GM21529 (cell line): Measurements from ENCODE around the gene KRTAP20-1.

Experiments
- ATAC-seq: cut with Tn5 transposase; IDR thresholded peaks from one replicate; pipeline ENCODE4 v1.9.1; 2021; ENCODE audit not compliant: unreplicated experiment

KRTAP20-1 gene

GRCh38 chr21:30616125-30616524 lies at the start of gene KRTAP20-1:
Gene KRTAP20-1, plus strand, starts transcription at chr21:30616425. Its CDS starts 30 bp downstream, at chr21:30616455.
- no peak for ATAC-seq

GRCh38 chr21:30567617-30568016 lies 48.6 kb upstream of the KRTAP20-1 start:
- no peak for ATAC-seq

- no peak for ATAC-seq
Observed at GRCh38 chr21:30577766-30578165, 38.5 kb upstream of the KRTAP20-1 start.

GRCh38 chr21:30579346-30579745 lies 36.9 kb upstream of the KRTAP20-1 start:
- ATAC-seq: no peak

- ATAC-seq: no peak
Observed at GRCh38 chr21:30580132-30580531, 36.1 kb upstream of the KRTAP20-1 start.

DNA sequence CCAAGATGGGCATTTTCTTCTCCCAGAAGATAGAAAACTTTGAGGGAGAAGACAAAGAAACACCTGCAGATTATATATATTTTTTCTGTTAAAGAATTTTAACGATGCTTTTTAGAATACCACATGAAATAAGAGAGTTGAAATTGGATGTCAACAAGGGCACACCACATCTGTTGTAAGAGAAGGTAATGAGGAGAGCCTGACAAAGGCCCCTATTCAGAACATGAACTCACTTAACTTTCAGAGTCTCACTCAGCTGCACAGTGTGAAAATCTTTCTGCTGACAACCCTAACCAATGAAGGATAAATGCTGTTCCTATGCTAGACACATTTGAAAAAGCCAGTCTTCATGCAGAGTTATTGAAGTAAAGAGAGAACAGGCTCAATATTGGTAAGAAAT lies 33.4 kb upstream of the KRTAP20-1 start:
- ATAC-seq: no peak

GRCh38 chr21:30590297-30590696 lies 25.9 kb upstream of the KRTAP20-1 start, which contains the start of gene KRTAP22-2:
Gene KRTAP22-2, minus strand, starts transcription at chr21:30590397.
- ATAC-seq: no peak

- no peak for ATAC-seq
Observed at GRCh38 chr21:30592140-30592539, 24.1 kb upstream of the KRTAP20-1 start, which contains the start of gene KRTAP6-3. Gene KRTAP6-3, plus strand, starts transcription at chr21:30592440. Its CDS starts 6 bp downstream, at chr21:30592446.

GRCh38 chr21:30598802-30599201 lies 17.4 kb upstream of the KRTAP20-1 start, which contains the start of gene KRTAP6-2:
Gene KRTAP6-2, minus strand, starts transcription at chr21:30598902. Its CDS starts 28 bp downstream, at chr21:30598874.
- no peak for ATAC-seq

GRCh38 chr21:30600787-30601186 lies 15.4 kb upstream of the KRTAP20-1 start, which contains the start of gene KRTAP22-1:
Gene KRTAP22-1, plus strand, starts transcription at chr21:30601087.
- no peak for ATAC-seq

- no peak for ATAC-seq
Observed at GRCh38 chr21:30605968-30606367, 10.3 kb upstream of the KRTAP20-1 start.

- ATAC-seq: no peak
Observed at GRCh38 chr21:30612132-30612531, 4.1 kb upstream of the KRTAP20-1 start.

- ATAC-seq: no peak
Observed at GRCh38 chr21:30613836-30614235, 2.4 kb upstream of the KRTAP20-1 start, which contains the start of gene KRTAP6-1. Gene KRTAP6-1, minus strand, starts transcription at chr21:30613930. Its CDS starts 26 bp downstream, at chr21:30613904.

DNA sequence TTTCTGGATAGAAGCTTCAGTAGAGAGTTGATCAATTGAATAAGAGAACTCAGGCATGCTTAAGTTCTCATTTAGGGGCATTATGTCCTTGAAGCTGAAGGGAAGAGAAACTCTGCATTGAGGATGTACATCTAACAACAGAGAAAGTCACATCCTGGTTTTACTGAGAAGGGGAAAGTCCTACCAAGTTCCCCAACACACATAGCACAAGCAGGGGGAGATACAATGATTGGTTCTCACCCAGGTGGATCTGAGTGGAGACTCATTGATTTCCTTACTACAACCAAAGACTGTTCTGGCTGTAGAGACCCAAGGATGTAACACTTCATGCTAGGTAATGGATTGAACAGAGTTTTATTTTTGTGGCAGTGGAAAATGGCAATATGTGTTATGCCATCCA lies 1.0 kb upstream of the KRTAP20-1 start:
- no peak for ATAC-seq

- ATAC-seq: no peak
Observed at GRCh38 chr21:30620080-30620479, 3.9 kb downstream of the KRTAP20-1 start.

GRCh38 chr21:30620522-30620921 lies 4.3 kb downstream of the KRTAP20-1 start, which contains the start of gene KRTAP20-4:
Gene KRTAP20-4, plus strand, starts transcription at chr21:30620627.
- no peak for ATAC-seq

GRCh38 chr21:30623362-30623761 lies 7.1 kb downstream of the KRTAP20-1 start:
- ATAC-seq: no peak

DNA sequence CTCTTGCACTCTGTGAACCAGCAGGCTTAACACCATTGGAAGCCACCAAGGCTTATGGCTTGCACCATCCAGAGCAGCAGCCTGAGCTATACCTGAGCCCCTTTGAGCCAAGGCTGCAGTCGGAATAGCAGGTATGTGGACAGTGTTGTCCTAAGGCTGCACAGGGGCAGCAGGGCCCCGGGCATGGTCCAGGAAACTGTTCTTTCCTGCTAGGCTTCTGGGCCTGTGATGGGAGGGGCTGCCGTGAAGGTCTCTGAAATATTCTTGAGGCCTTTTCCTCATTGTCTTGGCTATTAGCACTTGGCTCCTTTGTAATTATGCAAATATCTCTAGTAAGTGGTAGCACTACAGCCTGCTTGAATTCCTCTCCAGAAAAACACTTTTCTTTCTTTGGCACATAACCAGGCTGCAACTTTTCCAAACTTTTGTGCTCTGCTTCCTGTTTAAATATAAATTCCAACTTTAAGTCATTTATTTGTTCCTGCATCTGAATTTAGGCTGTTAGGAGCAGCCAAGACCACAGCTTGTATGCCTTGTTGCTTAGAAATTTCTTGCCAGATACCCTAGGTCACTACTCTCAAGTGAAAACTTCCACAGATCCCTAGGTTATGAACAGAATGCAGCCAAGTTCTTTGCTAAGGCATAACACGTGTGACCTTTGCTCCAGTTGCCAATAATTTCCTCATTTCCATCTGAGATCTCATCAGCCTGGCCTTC lies 9.4 kb downstream of the KRTAP20-1 start:
- no peak for ATAC-seq

- no peak for ATAC-seq
Observed at GRCh38 chr21:30628109-30628508, 11.9 kb downstream of the KRTAP20-1 start.

GRCh38 chr21:30629200-30629599 lies 13.0 kb downstream of the KRTAP20-1 start:
- no peak for ATAC-seq

DNA sequence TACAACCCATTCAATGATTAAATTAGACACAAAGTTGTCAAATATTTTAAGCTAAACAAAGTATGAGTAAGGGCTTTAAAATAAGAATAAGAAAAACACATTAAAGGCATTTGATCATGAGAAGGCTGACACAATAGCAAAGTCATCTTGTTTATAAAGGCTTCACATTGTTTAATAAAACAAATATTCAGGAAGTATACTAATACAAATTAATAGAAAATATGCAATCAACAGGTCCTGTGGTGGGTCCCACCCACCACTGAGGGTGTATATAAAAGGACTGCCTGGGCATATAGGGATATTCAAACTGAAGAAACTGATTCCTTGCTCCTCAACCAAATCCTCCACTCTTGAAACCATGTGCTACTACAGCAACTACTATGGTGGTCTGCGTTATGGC lies 18.7 kb downstream of the KRTAP20-1 start, which contains the start of gene KRTAP20-2:
Gene KRTAP20-2, plus strand, starts transcription at position 301 of the 400 bp plus-strand sequence. Its CDS starts 58 bp downstream, at position 359.
- ATAC-seq: no peak

DNA sequence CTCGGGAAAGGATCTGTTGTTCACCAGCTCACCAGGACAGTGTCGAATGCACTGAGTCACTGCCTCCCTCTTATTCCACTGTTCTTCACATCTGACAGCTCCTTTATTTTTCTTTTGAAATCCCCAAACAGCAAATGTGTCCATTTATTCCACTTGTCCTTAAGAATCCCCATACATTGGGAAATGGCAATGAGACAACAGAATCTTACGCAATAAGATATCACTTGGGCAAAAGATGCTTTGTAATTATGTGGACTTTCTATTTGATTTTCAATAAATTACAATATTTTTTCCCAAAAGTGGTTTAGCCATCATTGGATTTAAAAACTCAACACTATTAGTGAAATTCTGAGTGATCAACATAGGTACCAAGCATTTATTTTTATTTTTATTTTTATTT lies 22.5 kb downstream of the KRTAP20-1 start:
- no peak for ATAC-seq
